Mesothelial cell of epicardium (in vitro differentiated cells): ENCODE data around the gene KCTD14. TPM values are rescaled to one million over a fixed set of nuclear protein-coding genes. Genes with fewer than 3 reads are reported as not detected.

Experiments used
- DNase-seq, 2 experiments: peaks; one replicate each; pipeline ENCODE4 v3.0.0; 2021; ENCODE audit warnings: low spot score in 2 of 2; ENCODE audit not compliant: unreplicated experiment in 2 of 2
- H3K27ac Mint-ChIP-seq: 2 replicates; pipeline ENCODE4 v1.8.0; 2021; ENCODE audit warnings: mixed read lengths
- H3K27me3 Mint-ChIP-seq: 2 replicates; pipeline ENCODE4 v1.8.0; 2021; ENCODE audit warnings: low read depth, mixed read lengths
- H3K36me3 Mint-ChIP-seq: 2 replicates; pipeline ENCODE4 v1.8.0; 2021; ENCODE audit warnings: mixed read lengths
- H3K4me1 Mint-ChIP-seq: 2 replicates; pipeline ENCODE4 v1.8.0; 2021; ENCODE audit warnings: mixed read lengths
- H3K4me3 Mint-ChIP-seq: 2 replicates; pipeline ENCODE4 v1.8.0; 2021; ENCODE audit warnings: mild to moderate bottlenecking, moderate library complexity, mixed read lengths
- H3K9me3 Mint-ChIP-seq: 2 replicates; pipeline ENCODE4 v1.8.0; 2021; ENCODE audit warnings: mixed read lengths
- CTCF ChIP-seq: fragments of 200-600 bp; sonication (generic); IDR thresholded peaks from one replicate; pipeline ENCODE4 v1.5.0; 2021; ENCODE audit warnings: antibody characterized with exemption; ENCODE audit not compliant: unreplicated experiment
- total RNA-seq: library from RNA; stranded (reverse); gene quantifications from 3 replicates; pipeline ENCODE4 v1.2.1, GENCODE V29; 2021

KCTD14 gene
- total RNA-seq, 1 donor from 2014 or later = 5.4 TPM

GRCh38 chr11:77967121-77967520 lies 56.0 kb downstream of the KCTD14 start:
- Mint-ChIP-seq H3K4me1 (no peaks in the 10 kb centered on the region), H3K36me3 (peaks cover 45% of the 10 kb centered on the region), H3K4me3 (no peak overlapping the region), H3K27ac (no peak overlapping the region), H3K9me3 (peaks cover 11% of the 10 kb centered on the region), H3K27me3 (no peaks in the 10 kb centered on the region)
- no peak for TF ChIP-seq CTCF
- DNase-seq = no peak

- Mint-ChIP-seq H3K27ac (no peak overlapping the region), H3K9me3 (peaks cover 11% of the 10 kb centered on the region), H3K27me3 (no peaks in the 10 kb centered on the region), H3K4me1 (no peaks in the 10 kb centered on the region), H3K36me3 (peaks cover 38% of the 10 kb centered on the region), H3K4me3 (no peak overlapping the region)
- DNase-seq = no peak
- no peak for TF ChIP-seq CTCF
Observed at GRCh38 chr11:77966338-77966737, 56.7 kb downstream of the KCTD14 start.

Other genes with a start within 250 kb of the KCTD14 start
- gene RSF1, start 202.6 kb downstream of the KCTD14 start, total RNA-seq = 104 to 109 TPM (median 105 TPM) in 3 replicates
- 26.7 to 30.0 TPM (median 27.2 TPM) in 3 replicates for gene AAMDC, start 202.1 kb downstream of the KCTD14 start, total RNA-seq
- 44.4 to 48.3 TPM (median 44.7 TPM) in 3 replicates for gene INTS4, start 28.6 kb downstream of the KCTD14 start, total RNA-seq
- 0.31 to 0.38 TPM (median 0.32 TPM) in 3 replicates for gene THRSP, start 40.6 kb upstream of the KCTD14 start, total RNA-seq
- gene NDUFC2, start 56.6 kb upstream of the KCTD14 start, total RNA-seq = 169 to 171 TPM (median 169 TPM) in 3 replicates
- gene ALG8, start 116.3 kb upstream of the KCTD14 start, total RNA-seq = 53.7 to 63.0 TPM (median 61.6 TPM) in 3 replicates
- 5.1 to 7.2 TPM (median 5.2 TPM) in 3 replicates for gene KCTD21, start 165.3 kb upstream of the KCTD14 start, total RNA-seq
- gene USP35, start 165.6 kb upstream of the KCTD14 start, total RNA-seq = 12.3 to 13.4 TPM (median 13.2 TPM) in 3 replicates